Measurements from ENCODE around the gene SAMD11. TPM values are rescaled to one million over a fixed set of nuclear protein-coding genes. Genes with fewer than 3 reads are reported as not detected.
A peak's percentile ranks its signal among the peaks of the same experiment; 100 is the strongest.

Gene SAMD11
- polyA plus RNA-seq, 1 of the 3 experiments (the other 2 are of a cell fraction) = 2.1 TPM

GRCh38 chr1:974687-975328 lies 51.1 kb downstream of the SAMD11 start:
- CTCF ChIA-PET = interaction anchor here (1.2 to 2.5 kb wide), 9 partner anchors 7 to 105 kb away, joined by 3 to 24 read pairs (median 5); no protein-coding TSS in a partner anchor
- POLR2A ChIA-PET = no interaction called here
- WGBS (ENCODE audit: low lambda C conversion rate) = 88% methylated on average over 13 of the region's 17 CpGs
- H3K9me2 ChIP-seq = no peaks in the 10 kb centered on the region
- no peak overlapping the region for H3K4me3 ChIP-seq (ENCODE audit: low read depth in 2 of 2, low read length in 1 of 2)
- H3K9ac ChIP-seq = no peak overlapping the region
- H3K79me2 ChIP-seq (ENCODE audit: insufficient read depth) = no peaks in the 10 kb centered on the region
- no peak for DNase-seq
- H3K36me3 ChIP-seq (replicated peaks in 1 of 2; ENCODE audit: control insufficient read depth in 1 of 2, insufficient read depth in 2 of 2, low read length in 1 of 2) = no peaks in the 10 kb centered on the region
- TF ChIP-seq, protein P1, sequence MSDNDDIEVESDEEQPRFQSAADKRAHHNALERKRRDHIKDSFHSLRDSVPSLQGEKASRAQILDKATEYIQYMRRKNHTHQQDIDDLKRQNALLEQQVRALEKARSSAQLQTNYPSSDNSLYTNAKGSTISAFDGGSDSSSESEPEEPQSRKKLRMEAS (IDR thresholded peaks at IDR 0.05; ENCODE audit: low read depth) = no peak
- no peak for TF ChIP-seq RFX5 (IDR thresholded peaks at IDR 0.05; ENCODE audit: low read length)
- TF ChIP-seq, protein P2, sequence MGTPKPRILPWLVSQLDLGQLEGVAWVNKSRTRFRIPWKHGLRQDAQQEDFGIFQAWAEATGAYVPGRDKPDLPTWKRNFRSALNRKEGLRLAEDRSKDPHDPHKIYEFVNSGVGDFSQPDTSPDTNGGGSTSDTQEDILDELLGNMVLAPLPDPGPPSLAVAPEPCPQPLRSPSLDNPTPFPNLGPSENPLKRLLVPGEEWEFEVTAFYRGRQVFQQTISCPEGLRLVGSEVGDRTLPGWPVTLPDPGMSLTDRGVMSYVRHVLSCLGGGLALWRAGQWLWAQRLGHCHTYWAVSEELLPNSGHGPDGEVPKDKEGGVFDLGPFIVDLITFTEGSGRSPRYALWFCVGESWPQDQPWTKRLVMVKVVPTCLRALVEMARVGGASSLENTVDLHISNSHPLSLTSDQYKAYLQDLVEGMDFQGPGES (IDR thresholded peaks at IDR 0.05; ENCODE audit: low read depth, low read length) = no peak
- TF ChIP-seq MEF2A (IDR thresholded peaks at IDR 0.05; ENCODE audit: borderline replicate concordance, low read depth) = no peak
- TF ChIP-seq FOSL2 (IDR thresholded peaks at IDR 0.05; ENCODE audit: borderline replicate concordance, low read depth) = no peak
- TF ChIP-seq FOXM1 (IDR thresholded peaks at IDR 0.05; ENCODE audit: low read depth) = no peak
- no peak for TF ChIP-seq NRF1 (IDR thresholded peaks at IDR 0.05; ENCODE audit: low read depth, low read length)
- no peak for TF ChIP-seq RAD21 (IDR thresholded peaks at IDR 0.05; ENCODE audit: low read length)
- TF ChIP-seq POLR2AphosphoS5 (IDR thresholded peaks at IDR 0.05; ENCODE audit: low read depth, low read length) = no peak
- no peak for TF ChIP-seq ELF1 (IDR thresholded peaks at IDR 0.05)
- H4K20me1 ChIP-seq (ENCODE audit: insufficient read depth) = no peaks in the 10 kb centered on the region
- no peak overlapping the region for H3K27ac ChIP-seq (ENCODE audit: low read depth in 2 of 2, low read length in 1 of 2)
- peaks cover 3% of the 10 kb centered on the region for H3F3A ChIP-seq (replicated peaks; ENCODE audit: insufficient read depth)
- no peaks in the 10 kb centered on the region for H3K27me3 ChIP-seq (ENCODE audit: insufficient read depth)
- H3K9me3 ChIP-seq = no peaks in the 10 kb centered on the region
- H3K4me1 ChIP-seq (ENCODE audit: control insufficient read depth in 1 of 2, insufficient read depth in 2 of 2, low read depth in 1 of 2, low read length in 1 of 2) = peaks cover 0 to 12% of the 10 kb centered on the region in 2 experiments; a peak in 1 of 4 replicates
- no peak overlapping the region for H2AFZ ChIP-seq (ENCODE audit: low read depth)
- no peak overlapping the region for H3K4me2 ChIP-seq

GRCh38 chr1:975365-975764 lies 51.6 kb downstream of the SAMD11 start:
- peaks cover 0 to 12% of the 10 kb centered on the region in 2 experiments; a peak in 1 of 4 replicates for H3K4me1 ChIP-seq (ENCODE audit: control insufficient read depth in 1 of 2, insufficient read depth in 2 of 2, low read depth in 1 of 2, low read length in 1 of 2)
- no peak overlapping the region for H3K9ac ChIP-seq
- H3K27ac ChIP-seq (ENCODE audit: low read depth in 2 of 2, low read length in 1 of 2) = no peak overlapping the region
- WGBS (ENCODE audit: low lambda C conversion rate) = 77% methylated on average over 5 of the region's 9 CpGs
- ChIA-PET POLR2A (interaction anchor here (0.8 to 1.3 kb wide), 2 partner anchors 35 to 70 kb away, joined by 3 to 6 read pairs; no protein-coding TSS in a partner anchor), CTCF (interaction anchor here (1.0 to 2.5 kb wide), 15 partner anchors 7 to 106 kb away, joined by 3 to 24 read pairs (median 5); partner anchors contain the start of gene NOC2L)
- H2AFZ ChIP-seq (ENCODE audit: low read depth) = no peak overlapping the region
- no peak for DNase-seq
- H3K4me3 ChIP-seq (ENCODE audit: low read depth in 2 of 2, low read length in 1 of 2) = peak overlapping the region; percentile 59 to 73; a peak in 2 of 4 replicates
- no peaks in the 10 kb centered on the region for H3K9me3 ChIP-seq
- H3K9me2 ChIP-seq = no peaks in the 10 kb centered on the region
- H3K4me2 ChIP-seq = peak overlapping the region; percentile 88
- no peaks in the 10 kb centered on the region for H3K36me3 ChIP-seq (replicated peaks in 1 of 2; ENCODE audit: control insufficient read depth in 1 of 2, insufficient read depth in 2 of 2, low read length in 1 of 2)
- H3F3A ChIP-seq (replicated peaks; ENCODE audit: insufficient read depth) = peaks cover 3% of the 10 kb centered on the region
- H3K27me3 ChIP-seq (ENCODE audit: insufficient read depth) = no peaks in the 10 kb centered on the region
- no peaks in the 10 kb centered on the region for H3K79me2 ChIP-seq (ENCODE audit: insufficient read depth)
- H4K20me1 ChIP-seq (ENCODE audit: insufficient read depth) = no peaks in the 10 kb centered on the region
- TF ChIP-seq TCF12 (IDR thresholded peaks at IDR 0.05) = no peak
- TF ChIP-seq ELF1 (IDR thresholded peaks at IDR 0.05) = no peak
- TF ChIP-seq NRF1 (IDR thresholded peaks at IDR 0.05; ENCODE audit: low read depth, low read length) = no peak
- TF ChIP-seq SMC3 (IDR thresholded peaks at IDR 0.05; ENCODE audit: low read depth, low read length) = no peak
- no peak for TF ChIP-seq RCOR1 (IDR thresholded peaks at IDR 0.05; ENCODE audit: low read length)
- TF ChIP-seq, protein P2 (IDR thresholded peaks at IDR 0.05; ENCODE audit: low read depth, low read length) = no peak
- no peak for TF ChIP-seq POLR2AphosphoS5 (IDR thresholded peaks at IDR 0.05; ENCODE audit: low read depth, low read length)
- TF ChIP-seq TEAD4 (IDR thresholded peaks at IDR 0.05; ENCODE audit: borderline replicate concordance, insufficient read depth) = no peak
- TF ChIP-seq RXRA (IDR thresholded peaks at IDR 0.05; ENCODE audit: borderline replicate concordance, low read depth) = no peak
- no peak for TF ChIP-seq GABPA (IDR thresholded peaks at IDR 0.05; ENCODE audit: low read depth)
- TF ChIP-seq USF1 (IDR thresholded peaks at IDR 0.05; ENCODE audit: borderline replicate concordance, low read depth) = no peak
- TF ChIP-seq, protein P3, sequence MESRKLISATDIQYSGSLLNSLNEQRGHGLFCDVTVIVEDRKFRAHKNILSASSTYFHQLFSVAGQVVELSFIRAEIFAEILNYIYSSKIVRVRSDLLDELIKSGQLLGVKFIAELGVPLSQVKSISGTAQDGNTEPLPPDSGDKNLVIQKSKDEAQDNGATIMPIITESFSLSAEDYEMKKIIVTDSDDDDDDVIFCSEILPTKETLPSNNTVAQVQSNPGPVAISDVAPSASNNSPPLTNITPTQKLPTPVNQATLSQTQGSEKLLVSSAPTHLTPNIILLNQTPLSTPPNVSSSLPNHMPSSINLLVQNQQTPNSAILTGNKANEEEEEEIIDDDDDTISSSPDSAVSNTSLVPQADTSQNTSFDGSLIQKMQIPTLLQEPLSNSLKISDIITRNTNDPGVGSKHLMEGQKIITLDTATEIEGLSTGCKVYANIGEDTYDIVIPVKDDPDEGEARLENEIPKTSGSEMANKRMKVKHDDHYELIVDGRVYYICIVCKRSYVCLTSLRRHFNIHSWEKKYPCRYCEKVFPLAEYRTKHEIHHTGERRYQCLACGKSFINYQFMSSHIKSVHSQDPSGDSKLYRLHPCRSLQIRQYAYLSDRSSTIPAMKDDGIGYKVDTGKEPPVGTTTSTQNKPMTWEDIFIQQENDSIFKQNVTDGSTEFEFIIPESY (IDR thresholded peaks at IDR 0.05; ENCODE audit: borderline replicate concordance, low read depth) = no peak
- TF ChIP-seq PBX3 (IDR thresholded peaks at IDR 0.05) = no peak
- no peak for TF ChIP-seq RFX5 (IDR thresholded peaks at IDR 0.05; ENCODE audit: low read length)
